Retinal pigment epithelial cell (primary cell): Measurements from ENCODE around the gene TRAPPC12.

ENCODE experiments used
- DNase-seq: peaks from one replicate; pipeline ENCODE4 v3.0.0-alpha.2; 2010; ENCODE audit warnings: low read depth
- H3K4me3 ChIP-seq: 2 replicates; pipeline ENCODE4 v1.5.1; 2011; ENCODE audit warnings: mild to moderate bottlenecking, low read length, control low read depth, moderate library complexity
- TF ChIP-seq, protein P1 (sequence below): conservative IDR thresholded peaks from 2 replicates; pipeline ENCODE4 v1.5.1; 2011; ENCODE audit warnings: low read depth, low read length, control low read depth, inconsistent platforms

Gene TRAPPC12

DNA sequence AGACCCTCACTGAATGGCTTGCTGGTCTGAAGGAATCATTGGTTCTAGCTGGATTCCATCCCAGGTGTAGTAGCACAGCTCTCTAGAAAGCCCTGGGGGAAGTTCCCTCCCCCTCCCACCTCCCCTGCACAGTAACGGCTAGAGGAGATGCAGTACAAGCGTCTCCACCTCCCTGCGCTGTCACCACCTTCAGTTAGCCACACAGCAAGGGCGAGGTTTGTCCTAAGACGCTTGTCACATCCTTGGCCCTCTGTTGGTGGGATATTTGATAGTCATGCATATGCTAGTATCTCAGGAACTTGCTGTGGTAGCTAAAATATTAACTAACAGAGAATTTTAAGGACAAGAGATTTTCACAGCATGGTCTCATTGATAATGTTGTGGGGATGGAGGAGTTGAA lies 19.4 kb downstream of the TRAPPC12 start:
- TF ChIP-seq, protein P1, sequence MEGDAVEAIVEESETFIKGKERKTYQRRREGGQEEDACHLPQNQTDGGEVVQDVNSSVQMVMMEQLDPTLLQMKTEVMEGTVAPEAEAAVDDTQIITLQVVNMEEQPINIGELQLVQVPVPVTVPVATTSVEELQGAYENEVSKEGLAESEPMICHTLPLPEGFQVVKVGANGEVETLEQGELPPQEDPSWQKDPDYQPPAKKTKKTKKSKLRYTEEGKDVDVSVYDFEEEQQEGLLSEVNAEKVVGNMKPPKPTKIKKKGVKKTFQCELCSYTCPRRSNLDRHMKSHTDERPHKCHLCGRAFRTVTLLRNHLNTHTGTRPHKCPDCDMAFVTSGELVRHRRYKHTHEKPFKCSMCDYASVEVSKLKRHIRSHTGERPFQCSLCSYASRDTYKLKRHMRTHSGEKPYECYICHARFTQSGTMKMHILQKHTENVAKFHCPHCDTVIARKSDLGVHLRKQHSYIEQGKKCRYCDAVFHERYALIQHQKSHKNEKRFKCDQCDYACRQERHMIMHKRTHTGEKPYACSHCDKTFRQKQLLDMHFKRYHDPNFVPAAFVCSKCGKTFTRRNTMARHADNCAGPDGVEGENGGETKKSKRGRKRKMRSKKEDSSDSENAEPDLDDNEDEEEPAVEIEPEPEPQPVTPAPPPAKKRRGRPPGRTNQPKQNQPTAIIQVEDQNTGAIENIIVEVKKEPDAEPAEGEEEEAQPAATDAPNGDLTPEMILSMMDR: no peak
- H3K4me3 ChIP-seq: no peak overlapping the region
- DNase-seq: no peak

DNA sequence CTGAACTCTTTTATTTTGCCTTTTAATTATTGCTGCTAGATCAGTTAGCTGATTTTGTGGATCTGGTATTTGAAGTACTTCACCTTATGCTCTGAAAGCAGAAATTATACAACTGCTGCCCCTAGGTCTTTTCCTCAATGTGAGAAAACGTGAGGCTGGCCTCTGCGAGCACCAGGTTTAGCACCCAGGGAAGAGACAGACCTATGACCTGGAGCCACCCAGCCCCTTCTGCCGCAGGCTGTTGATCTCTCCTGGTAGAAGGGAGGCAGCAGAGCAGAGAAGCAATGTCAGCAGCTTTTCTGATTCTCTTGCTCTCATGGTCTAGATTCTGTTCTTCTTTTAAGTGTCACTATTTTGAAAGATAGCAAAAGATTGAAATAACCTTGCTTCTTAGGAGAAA lies 19.9 kb downstream of the TRAPPC12 start:
- no peak for DNase-seq
- H3K4me3 ChIP-seq: no peak overlapping the region
- TF ChIP-seq, protein P1: no peak

DNA sequence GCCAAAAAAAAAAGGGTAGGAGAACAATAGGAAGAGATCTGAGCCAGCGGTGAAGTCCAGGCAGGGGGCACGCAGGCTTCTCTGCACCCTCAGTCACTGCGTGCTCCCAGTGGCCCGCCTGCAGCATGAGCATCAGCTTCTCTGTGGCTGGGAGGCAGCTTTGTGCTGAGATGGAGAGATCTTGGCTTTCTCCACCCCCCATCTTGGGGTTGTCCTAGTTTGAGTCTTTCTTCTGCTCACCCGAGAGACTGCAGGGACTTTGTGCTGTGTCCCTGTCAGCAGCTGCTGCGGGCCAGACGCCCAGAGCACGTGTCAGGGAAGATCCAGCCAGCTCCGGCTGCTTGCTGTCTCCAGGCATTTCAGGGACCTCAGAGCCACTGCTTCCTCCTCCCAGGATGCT lies 20.3 kb downstream of the TRAPPC12 start:
- no peak overlapping the region for H3K4me3 ChIP-seq
- no peak for DNase-seq
- TF ChIP-seq, protein P1: no peak

DNA sequence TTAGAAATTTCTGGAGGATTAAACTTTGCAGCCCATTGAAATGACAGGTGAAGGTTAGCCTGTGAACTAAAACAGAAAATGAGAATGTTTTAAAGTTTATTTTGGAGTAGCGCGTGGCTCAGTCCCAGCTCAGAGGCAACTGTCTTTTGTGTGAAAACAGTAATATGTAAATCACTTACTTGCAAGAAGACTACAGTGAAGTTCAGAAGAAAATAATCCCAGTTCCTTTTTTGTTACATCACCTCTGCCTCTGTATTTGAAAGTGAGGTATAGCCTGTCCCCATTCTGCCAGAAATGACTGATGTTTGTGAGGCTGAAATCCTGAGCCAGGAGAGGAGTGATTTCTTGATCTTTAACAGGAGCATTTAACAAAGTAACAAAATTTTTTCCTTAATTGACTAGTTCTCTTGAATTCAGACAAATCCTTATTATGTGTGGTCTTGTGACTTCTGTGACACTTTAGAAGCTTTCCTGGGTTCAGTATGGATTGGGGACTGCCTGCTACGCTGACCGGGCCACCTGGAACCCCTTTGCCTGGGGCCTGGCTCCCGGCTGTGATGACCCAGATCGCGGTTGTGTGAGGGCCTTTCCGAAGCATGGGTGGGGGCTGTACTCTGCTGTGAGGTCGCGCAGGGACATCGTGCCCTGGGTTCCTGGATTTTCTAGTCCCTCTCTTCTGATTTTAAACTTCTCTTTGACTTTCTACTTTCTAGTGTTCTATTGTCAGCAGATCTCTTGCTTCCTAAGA lies 24.3 kb downstream of the TRAPPC12 start:
- DNase-seq: no peak

DNA sequence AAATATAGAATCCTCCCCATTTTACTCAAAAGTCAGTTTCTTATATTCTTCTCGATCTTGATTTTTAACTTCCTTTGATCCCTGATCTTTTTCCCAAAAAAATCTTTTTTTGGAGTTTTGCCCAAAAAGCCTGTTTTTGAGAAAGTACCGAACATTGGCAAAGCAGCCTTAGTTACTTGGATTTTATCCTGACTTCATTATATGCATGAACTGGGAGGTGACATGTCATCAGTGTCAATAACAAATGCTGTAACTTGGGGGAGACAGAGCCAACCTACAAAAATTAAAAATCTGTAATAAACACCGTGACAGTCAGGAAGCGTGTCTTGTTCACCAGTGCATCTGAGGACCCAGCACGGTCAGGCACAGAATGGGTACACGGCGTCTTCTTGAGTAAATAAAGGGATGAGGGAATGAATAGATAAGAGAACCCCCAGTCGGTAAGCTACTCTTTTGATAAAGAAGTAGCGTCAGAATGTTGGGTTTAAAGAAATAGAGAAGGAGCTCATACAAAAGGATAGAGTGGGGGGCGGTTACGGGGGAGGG lies 24.9 kb downstream of the TRAPPC12 start:
- H3K4me3 ChIP-seq: no peak overlapping the region
- no peak for DNase-seq
- TF ChIP-seq, protein P1: no peak

More for the DNA sequence above, 24.3 kb downstream of the TRAPPC12 start:
- H3K4me3 ChIP-seq: no peak overlapping the region
- TF ChIP-seq, protein P1: no peak

DNA sequence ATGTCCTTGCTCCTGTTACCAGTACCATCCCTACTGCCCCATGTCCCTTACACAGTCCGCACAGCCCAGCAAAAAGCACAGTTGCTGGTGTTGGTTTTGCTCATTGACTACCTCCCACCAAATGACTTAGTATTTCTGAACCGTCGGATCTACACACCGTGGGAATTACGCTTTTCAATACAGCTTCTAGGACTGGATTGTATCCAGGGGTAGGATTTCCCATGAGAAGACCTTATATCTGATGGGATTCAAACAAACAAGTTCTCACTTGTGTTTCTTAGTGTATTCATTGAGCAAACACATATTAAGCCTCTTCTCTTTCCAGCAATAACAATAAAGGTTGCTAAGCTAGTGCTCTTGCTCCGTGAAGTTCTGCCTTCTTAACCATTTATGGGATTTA lies 25.8 kb downstream of the TRAPPC12 start:
- DNase-seq: no peak
- TF ChIP-seq, protein P1: no peak
- H3K4me3 ChIP-seq: no peak overlapping the region

DNA sequence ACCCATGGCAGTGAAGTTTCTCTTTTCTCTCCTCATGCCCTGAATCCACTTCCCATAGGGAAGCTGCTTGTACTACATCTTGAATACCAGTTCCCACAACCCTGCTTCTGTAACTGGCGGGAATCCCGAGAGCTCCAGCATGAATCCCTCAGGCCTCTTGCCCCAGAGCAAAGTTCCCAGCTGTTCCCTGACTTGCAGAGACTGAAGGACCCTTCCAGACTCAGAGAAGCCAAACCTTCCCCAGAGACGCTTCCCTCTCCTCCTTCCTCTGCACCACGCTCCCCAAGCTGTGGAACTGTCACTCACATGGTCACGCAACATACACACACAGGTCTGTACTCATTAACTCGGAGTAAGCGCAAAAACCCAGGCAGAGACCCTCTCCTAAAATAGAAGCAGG lies 26.4 kb downstream of the TRAPPC12 start:
- TF ChIP-seq, protein P1: no peak
- DNase-seq: no peak
- H3K4me3 ChIP-seq: no peak overlapping the region
